ENCODE data around the gene PIGK.

DNA sequence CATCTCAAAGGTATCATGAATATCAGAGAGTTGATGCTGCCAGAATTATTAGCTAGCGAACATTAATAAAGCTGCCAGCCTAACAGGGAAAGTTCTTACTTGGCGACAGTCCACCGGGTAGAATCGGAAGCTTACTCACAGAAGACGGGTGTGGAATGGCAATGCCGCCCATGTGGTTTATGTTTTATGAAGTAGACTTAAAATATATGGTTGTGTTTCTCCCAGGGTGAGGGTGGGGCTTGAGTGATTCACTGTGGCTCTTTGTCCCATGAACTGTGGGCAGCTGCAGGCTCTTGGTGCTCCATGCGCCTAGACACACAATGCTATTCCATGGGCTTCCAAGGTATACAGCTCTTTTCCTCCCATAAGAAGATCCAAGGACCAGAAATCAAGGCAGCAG lies 162.7 kb downstream of the PIGK start:
- TF ChIP-seq CTCF (IDR thresholded peaks at IDR 0.05; ENCODE audit: low read length) (no peak), EZH2phosphoT487 (IDR thresholded peaks at IDR 0.05; ENCODE audit: low read length) (no peak)
